ENCODE measurements around the gene NDRG4.

The NDRG4 gene

GRCh38 chr16:58495521-58496331 lies 4.2 kb upstream of the NDRG4 start:
- DNase-seq = no peak

DNA sequence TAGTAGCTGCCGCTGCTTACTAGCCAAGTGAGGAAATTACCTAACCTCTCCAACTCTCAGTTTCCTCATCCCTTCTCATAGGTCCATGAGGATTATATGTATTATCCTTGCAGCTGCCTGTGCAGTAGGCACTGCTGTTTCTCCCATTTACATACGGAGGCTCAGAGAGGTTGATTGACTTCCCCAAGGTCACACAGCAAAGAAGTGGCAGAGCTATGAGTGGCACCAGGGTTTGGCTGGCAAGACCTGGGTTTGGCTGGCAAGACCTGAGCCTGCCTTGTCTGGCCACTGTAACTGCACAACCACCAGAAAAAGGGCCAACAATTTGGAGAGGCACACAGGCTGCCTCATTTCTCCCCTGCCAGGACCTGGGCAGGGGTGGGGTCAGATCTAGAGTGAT lies 2.5 kb upstream of the NDRG4 start:
- no peak for DNase-seq

DNA sequence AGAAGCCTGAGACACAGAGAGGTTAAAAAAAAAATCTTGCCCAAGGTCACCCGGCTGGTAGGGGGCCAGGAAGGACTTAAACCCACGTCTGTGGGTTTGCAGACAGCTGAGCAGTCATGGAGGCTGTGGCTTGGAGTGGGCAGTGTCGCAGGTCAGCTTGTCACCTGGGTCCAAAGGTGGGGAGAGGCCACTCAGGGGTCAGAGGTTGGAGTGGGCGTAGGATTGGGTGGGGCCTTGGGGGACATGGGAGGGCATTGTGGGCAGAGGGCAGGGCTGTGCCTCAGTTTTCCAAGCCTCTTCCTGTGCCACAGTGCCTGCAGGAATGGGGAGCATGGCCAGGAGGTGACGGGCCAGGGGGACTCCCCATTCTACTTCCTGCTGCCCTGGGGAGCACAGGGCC lies 2.0 kb upstream of the NDRG4 start:
- DNase-seq = no peak

GRCh38 chr16:58498341-58499091 lies 1.4 kb upstream of the NDRG4 start:
- no peak for DNase-seq

GRCh38 chr16:58499092-58499511 lies 841 bp upstream of the NDRG4 start:
- DNase-seq = no peak

DNA sequence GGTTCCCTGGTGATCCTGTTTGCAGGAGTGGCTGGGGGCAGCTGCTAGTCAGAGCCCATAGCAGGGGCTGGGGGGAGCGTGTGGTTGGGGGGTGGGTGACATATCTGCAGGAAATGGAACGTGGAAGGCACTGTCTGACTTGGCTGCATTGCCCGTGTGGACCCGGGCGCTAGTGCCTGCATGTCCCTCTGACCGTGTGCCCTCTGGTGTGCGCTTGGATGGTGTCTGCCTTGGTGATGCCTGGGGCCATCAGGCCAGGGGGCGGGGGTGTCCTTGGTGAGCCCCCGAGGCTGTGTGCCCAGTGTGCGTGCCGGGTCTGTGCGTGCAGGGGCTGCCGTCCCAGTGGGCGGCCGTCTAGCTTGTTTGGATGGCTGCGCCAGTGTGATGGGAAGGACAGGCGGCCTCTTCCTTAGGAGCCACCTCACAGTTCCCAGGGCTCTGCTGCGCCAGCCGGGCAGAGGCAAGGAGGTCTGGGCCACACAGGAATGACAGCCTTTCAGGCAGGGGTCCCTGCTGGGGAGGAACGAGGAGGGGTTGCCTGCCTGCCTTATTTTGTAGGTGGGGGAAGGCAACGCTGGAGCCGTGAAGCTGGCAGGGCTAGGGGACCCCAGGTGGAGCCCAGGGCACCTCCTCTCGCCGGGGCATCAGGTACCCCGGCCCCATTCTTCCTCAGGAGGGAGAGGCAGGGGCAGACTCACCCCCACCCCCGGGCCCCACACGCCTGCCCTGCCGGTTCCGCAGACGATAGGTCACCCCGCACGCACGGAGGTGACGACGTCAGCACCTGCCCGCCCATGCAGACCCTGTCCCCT lies 693 bp downstream of the NDRG4 start:
- no peak for DNase-seq

DNA sequence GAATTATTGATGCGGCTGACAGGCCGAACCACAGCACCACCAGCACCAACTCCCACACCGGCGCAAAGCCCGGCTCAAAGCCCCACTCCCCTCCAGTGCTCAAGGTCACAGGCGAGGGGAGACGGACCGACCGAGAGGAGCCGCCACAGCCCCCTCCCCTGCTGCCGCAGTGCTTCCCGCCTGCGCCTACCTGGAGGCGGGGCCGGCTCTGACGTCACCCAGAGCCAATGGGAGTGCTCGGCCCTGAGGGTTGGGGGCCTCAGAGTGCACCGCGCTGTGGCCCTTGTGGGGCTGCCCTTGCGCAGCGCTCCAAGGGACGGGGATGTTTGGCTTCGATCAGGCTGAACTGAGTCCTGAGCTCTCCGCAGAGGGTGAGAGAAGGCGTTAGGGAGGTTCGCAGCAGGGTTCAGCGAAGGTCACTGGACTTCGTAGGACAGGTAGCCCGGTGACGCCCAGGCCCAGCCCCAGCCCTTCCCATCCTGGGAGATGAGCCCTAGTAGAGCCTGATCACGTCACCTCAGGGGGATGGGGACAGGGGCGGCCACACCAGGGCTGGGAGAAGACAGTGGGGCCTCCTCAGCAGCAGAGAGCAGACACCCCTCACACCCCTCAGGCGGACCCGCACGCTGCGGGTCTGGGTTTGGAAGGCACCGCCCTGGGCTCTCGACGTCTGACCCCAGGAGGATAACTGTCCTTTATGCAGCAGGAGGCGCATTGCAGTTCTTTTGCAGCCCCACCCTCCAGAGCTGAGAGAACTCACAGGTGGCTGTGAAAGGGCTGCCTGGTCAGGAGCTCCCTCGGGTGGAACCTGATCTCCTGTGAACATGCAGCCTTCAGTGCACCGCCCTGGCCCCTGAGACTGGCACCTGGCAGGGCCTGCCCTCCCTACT lies 1.5 kb downstream of the NDRG4 start:
- DNase-seq = no peak

GRCh38 chr16:58502217-58502921 lies 2.4 kb downstream of the NDRG4 start:
- no peak for DNase-seq

DNA sequence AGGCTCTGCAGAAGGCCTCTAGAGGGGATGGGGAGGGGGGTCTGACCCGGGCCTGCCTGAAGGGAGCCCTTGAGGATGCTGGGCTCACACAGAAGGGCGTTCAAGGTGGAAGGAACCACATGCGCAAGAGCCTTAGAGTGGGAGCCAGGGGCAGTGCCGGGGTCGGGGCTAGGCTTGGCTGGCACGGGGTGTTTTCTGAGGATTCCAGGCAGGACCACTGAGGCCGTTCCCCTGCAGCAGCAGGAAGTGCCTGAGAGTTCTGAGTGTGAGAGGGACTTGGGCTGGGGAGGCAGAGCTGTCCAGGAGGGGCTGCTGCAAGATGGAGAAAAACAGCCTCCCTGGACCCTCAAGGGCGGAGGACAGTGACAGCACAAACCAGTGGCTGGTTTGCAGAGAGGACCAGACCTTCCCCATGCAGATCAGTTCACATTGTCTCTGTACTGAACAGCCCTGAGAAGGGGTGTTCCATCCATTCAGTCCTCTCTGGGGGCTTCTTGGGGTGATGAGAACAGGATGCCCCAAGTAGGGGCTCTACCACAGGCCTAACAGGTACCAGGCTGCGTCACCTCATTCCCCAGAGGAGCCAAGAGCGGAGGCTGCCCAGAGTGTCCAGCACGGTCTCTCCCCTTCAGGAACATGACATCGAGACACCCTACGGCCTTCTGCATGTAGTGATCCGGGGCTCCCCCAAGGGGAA lies 3.4 kb downstream of the NDRG4 start:
- no peak for DNase-seq

DNA sequence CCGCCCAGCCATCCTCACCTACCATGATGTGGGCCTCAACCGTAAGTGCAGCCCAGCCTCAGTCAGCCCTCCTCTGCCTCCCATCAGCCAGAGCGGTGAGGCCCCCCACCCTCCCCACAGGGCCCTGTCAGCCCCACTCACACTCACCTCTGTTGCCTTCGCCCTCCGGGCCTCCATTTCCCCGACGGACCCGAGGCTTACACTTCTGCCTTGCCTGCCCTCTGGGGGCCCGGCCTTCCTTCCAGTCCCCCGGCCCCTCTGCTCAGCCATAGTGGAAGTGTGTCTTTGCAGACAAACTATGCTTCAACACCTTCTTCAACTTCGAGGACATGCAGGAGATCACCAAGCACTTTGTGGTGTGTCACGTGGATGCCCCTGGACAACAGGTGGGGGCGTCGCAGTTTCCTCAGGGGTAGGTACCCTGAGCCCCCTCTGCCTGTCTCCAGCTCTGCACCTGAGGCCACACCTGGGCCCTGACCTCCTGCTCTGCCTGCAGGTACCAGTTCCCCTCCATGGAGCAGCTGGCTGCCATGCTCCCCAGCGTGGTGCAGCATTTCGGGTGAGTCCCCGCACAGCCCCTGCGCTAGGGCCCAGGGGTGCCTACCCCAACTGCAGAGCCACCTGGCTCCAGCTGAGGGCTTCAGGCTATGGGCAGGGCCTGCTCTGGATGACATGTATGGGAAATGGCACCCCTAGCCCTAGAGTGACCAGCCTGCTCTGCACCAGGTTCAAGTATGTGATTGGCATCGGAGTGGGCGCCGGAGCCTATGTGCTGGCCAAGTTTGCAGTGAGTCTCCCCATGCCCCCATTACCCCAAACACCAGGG lies 4.1 kb downstream of the NDRG4 start:
- DNase-seq = no peak

DNA sequence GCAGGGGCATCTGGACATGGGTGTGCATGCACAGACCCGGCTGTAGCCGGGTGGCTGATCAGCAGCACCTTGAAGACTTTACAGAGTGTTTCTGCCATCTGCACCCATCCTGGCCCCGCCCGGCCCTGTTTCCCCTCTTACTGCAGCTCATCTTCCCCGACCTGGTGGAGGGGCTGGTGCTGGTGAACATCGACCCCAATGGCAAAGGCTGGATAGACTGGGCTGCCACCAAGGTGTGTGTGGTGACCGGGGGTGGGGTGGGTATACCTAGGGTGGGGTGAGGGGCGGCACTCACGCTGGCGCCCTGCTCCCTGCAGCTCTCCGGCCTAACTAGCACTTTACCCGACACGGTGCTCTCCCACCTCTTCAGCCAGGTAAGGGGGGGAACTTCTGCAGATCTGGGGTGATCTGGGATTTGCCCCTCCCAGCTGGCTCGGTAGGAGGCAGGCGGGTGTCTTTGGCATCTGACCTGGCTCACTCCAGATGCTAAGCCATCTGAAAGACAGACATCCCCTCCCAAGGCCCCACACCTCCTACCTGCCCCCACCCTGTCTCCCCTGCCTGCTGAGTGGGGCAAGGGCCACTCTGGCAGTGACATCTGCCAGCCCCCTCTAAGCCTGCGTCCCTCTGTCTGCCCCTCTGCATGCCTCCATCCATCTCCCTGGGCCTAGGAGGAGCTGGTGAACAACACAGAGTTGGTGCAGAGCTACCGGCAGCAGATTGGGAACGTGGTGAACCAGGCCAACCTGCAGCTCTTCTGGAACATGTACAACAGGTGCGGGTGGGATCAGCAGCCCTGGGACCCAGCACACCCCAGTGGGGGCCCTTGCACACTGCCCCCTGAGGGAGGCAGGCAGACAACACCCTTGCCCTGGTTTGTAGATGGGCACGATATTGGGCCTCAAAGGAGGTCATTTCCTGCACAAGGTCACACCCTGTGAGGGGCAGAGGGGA lies 6.6 kb downstream of the NDRG4 start:
- no peak for DNase-seq

DNA sequence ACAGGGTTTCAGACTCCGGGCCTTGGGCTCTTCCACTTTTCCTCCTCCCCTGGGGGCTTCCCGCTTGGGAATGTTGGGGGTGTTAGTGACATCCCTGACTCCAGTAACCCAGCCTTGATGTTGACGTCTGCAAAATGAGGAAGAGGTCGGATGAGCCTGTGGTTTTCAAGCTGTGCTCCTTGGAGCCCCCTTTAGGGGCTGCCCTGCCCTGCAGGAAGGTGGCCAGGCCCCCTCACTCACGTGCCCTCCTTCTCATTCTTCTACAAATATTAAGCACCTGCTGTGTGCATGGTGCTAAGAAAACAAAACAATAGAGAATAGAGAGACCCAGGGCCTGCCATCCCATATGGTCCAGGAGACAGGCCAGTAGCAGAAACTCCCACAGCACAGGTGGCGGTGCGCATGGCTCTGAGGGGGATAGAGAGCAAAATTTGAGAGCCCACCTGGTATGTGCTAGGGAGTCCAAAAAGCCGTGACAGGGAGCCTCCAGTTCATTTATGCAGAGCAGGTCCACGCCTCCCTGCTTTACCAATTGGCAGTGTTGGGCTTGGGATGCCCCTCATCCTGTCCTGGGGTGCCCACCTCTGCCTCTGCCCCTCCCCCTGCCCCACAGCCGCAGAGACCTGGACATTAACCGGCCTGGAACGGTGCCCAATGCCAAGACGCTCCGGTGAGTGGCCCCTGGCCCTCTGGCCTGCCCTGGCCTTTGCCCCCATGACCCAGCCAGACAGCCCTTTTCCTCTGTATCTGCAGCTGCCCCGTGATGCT lies 7.4 kb downstream of the NDRG4 start:
- no peak for DNase-seq

DNA sequence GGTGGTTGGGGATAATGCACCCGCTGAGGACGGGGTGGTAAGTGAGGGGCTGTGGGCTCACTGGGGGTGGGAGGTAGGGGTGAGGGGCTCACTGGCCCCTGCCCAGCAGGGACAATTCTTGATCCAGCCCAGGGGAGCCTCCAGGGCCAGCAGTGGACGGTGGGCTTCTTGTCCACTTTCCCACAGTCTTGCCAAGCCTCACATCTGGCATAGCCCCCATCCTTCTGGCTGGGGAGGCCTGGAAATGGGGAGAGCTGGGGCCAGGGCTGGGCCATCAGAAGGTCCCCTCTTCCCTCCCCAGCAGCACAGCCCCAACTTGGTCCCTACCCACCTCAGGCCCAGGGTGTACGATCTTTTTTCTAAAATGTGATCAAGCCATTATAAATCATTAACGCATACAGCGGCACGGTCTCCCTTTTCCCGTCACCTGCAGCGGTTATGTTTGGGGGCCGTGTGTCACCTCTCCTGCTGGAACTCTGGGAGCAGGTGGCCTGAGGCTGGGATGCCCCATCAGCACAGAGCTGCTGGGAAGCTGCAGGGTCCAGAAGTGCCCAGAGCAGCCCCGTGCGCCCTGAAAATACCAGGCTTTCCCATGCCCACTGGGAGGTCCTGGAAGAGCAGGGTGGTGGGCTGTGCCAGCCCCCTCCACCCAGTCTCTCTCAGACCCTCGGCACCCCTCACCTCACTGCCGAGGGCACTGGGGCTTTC lies 8.2 kb downstream of the NDRG4 start:
- no peak for DNase-seq

DNA sequence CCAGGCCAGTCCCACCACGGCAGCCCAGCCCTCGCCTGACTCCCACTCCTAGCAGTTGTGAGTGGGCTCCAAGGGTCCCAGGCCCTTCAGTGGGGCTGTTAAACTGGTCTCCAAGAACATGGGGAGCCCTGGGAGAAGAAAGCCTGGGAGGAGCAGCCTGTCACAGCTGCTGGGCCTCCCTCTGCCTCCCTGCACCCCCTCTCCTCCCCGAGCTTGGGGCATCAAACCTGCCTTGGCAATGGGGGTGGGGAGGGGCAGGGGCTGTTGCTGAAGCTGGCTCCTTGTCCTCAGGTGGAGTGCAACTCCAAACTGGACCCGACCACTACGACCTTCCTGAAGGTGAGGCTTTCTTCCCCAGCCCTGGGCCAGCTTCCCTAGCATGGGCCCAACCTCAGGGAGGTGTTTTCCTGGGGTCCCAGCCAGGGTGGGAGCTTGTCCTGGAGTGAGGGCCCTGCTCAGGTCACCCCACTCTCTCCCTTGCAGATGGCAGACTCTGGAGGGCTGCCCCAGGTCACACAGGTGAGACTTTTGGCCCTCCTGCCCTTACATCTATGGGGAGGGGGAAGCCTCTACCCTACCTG lies 8.8 kb downstream of the NDRG4 start:
- DNase-seq = no peak

DNA sequence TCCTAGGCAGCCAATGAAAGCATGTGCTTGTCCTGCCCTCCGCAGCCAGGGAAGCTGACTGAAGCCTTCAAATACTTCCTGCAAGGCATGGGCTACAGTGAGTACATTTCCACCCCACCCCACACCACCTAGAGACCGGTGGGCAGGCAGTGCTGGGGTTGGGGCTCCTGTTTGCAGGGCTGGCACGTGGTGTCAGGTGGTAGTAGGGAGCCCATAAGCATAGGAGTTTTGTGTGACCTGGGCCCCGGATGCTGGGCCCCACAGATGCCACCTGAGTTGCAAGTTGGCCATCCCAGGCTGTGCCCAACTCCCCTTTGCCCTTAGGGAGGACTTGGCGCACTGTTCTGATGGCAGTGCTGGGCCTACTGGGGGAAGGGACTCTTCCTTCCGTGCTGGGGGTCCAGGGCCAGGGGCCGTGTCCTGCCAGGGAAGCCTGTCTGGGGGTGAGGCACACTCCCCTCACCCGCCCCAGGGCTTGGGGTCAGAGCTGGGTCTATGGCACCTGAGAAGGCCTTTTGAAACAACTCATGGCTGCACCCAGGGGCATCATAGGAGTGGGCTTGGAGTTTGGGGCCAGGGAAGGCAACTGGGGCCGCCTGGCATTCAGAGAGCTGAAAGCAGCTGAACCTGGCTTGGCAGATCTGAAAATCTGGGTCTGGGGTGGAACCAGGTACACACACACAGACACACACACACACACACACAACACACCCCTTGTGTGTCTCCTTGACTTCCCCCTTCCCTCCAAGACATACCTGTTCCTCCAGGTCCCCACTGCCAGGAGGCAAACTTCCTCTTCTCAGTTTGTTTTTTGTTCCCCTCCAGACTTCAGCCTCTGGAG lies 9.5 kb downstream of the NDRG4 start:
- DNase-seq = no peak

- DNase-seq = no peak
Observed at GRCh38 chr16:58510097-58510775, 10.3 kb downstream of the NDRG4 start.
